MM.1S (cell line): Measurements from ENCODE around the gene ACBD6.

Experiments used
- CTCF ChIP-seq: fragments of 300-600 bp; sonication (generic); IDR thresholded peaks from 2 replicates; pipeline ENCODE4 v1.5.1; 2016; ENCODE audit warnings: antibody characterized with exemption, low read length, mixed read lengths
- EZH2phosphoT487 ChIP-seq: fragments of 300-600 bp; sonication (generic); IDR thresholded peaks from 2 replicates; pipeline ENCODE4 v1.6.1; 2018; ENCODE audit warnings: antibody characterized with exemption, low read length

DNA sequence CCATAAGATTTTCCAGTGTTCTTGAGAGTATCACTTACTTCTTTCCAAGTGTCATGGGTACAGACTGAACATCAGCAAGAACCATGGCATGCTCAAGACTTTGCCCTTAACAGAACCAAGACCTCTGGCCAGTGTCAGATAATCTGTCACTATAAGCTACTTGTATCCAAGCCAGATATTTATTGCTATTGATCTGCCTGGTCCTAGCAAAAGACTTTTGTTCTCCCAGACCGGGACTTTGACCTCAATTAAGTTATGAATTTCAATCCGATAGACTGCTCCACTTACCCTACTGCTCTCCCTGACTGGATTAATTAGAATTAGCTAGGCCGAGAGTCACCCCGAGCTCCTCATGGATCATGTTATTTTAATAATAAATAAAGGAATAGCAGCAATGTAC lies 129.6 kb downstream of the ACBD6 start:
- TF ChIP-seq CTCF (no peak), EZH2phosphoT487 (no peak)
